NK-92 treated with Interleukin-12 subunit alpha and Interleukin-12 subunit beta, amount 100 ng/mL, for 24 hours (cell line): ENCODE measurements around the gene ARMC9.
"Not testable (repeated sequence)": the region's sequence is repeated elsewhere in the genome, so short reads cannot be mapped to it uniquely, and the experiment has no call there.

Experiments
- DNase-seq: peaks from one replicate; lab custom pipeline; 2025; lab: John Stamatoyannopoulos, UW

The ARMC9 gene

GRCh38 chr2:231183851-231184250, 14.6 kb upstream of the ARMC9 start:
- DNase-seq = no peak

- no peak for DNase-seq
These were observed 14.1 kb upstream of the ARMC9 start for GRCh38 chr2:231184319-231184718.

DNA sequence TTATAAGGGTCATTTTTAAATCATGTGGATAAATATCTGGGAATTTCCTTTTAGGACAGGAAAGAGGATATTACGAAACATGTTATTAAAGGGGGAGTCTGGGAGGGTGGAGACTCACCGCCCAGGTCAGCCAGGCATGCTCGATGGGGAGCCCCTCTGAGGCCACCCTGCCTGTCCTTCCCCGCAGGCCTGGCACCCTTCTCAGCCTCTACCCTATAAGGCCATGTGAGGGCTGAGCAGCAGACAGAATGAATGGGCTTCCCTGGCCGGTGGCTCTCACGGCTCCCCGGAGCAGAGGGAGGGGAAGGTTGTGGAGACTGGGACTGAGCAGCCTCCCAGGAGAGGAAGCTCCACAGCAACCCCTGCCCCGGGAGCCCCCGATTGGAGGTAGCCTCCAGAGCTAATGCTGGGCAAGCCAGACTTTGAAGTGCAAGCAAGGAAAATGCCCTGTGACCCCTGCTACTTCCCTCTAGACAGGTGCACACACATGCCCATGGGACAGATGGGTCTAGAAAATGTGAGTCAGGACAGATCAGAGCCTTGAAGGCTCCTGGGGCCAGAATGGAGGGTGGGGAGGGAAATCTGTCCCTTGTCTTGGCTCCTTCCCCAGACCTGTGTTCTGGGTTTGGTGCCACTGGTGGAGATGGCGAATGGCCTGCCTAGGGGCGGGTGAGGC, 13.2 kb upstream of the ARMC9 start:
- DNase-seq = no peak

GRCh38 chr2:231185886-231186285, 12.5 kb upstream of the ARMC9 start:
- no peak for DNase-seq

DNA sequence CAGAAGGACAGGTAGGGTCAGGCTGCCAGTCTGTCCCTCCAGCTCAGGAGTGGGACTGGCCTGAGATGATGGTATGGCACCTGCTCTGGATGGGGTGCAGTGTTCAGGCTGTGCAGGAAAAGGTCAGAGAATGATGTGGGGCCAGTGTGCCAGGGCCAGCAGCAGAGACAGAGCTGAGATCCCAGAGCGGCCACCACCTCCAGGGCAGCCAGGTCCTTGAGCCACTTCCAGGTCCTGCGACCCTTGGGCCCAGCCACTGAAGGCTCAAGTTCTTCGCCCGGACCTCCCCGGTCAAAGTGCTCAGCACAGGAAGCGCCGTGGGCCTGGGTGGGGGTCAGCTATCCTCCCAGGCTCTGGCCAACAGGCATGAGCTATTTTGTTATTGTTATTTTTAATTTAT, 12.1 kb upstream of the ARMC9 start:
- no peak for DNase-seq

- DNase-seq = no peak
These were observed 10.5 kb upstream of the ARMC9 start for GRCh38 chr2:231187736-231188505.

GRCh38 chr2:231188506-231189170, 9.8 kb upstream of the ARMC9 start:
- DNase-seq = no peak

DNA sequence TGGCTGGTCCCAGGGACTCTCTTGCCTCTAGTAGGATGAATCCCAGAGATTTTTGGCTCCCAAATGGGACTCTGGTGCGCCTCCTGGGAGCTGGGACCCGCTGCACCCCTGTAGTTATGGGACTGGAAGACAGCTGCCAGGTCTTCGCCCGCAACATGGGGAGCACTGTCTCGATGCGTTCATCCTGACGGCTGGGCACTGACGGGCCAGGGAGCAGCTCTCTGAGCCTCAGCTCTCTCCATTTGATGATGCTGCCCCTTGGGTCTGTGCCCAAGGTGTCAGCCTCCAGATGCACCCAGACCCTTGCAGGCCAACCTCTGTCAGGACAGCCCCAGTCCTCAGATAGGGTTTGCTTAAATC, 9.3 kb upstream of the ARMC9 start:
- no peak for DNase-seq

GRCh38 chr2:231189571-231190495, 8.6 kb upstream of the ARMC9 start:
- DNase-seq = no peak

DNA sequence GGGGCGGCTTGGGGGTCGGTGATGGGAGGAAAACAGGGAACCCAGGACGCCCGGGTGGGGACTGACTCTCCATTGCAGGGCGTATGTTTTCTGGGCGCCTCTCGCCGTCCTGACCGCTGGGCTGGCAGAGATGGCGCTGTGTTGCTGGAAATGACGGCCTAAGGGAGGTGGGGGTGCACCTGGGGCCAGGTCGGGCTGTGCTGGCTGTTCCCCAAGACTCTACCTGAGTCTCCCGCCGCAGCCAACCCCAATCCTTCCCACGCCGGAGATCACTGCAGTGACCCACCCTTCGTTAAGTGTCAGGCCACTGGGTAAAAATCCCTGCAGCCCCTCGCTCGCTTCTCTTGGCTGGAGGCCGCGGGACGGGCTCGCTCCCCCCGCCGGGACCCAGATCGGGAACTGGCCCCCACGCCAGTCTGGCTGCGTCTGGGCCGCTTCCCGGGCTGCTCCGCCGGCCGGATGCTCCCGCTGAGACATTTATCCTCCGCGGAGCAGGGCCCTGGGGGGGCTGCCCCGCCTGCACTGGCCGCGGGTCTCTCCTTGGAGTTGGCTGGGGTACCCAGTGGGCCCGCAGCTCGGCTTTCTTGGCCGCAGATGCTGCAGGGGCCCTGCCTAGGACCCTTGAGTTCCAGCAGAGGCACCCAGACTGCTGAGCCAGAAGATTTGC, 7.8 kb upstream of the ARMC9 start:
- DNase-seq = no peak

DNA sequence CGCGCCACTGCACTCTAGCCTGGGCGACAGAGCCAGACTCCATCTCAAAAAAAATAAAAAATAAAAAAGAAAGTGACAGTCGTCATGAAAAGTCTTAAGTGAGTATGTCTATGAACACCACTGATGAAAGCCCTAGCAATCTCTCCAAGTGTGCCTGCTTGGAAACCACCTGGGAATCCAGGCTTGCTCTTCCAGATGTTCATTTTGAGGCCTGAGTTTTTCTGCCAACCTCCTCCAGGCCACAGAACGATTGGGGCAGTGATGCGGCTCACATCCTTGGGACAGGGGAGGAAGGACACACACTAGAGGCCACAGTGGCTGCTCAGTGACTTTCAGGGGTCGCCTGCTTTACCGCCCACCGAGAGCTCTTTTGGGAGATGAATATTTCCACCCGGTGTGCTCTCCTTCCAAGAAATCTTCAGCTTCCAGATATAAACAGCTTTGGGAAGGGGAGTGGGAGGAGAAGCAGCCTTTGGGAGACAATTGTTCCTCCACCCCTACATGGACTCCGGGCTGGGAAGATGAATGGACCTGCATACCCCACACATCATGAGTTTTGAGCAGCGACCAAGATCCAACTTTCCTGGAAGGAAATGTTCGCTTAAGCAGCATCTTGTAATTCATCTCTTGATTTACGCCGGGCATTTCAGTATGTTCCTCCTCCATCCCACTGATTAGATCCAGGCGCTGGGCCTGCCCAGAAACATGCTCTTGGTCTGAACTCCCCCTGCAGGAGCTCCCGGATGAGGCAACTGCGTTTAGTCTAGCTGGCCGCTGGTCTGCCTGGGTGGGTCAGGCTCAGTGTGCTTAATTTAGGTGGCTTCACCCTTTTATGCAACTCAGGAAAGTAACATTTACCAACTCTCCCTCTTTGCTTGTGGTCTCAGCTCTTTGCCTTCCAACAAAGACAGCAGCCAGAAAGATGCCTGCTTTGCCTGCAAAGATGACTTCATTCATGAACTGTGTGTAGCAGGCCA, 6.2 kb upstream of the ARMC9 start:
- DNase-seq = no peak

DNA sequence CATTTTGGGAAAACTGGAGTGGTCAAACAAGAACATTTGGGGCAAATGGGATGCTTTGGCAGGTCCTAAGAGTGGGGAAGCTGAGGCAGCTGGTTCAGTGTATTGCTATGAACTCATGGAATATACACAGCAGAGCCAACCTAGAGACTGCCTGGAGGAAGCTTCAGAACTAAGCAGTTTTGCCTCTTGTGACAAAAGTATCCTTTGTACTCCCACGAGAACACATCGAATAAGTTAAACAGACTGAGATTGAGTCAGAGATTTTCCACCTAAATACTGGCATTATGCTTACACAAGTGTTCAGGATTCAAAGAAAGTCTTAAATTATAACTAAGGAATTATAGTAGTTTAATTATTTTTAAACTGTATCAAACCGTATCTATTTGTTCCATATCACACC, 5.2 kb upstream of the ARMC9 start:
- DNase-seq = no peak

DNA sequence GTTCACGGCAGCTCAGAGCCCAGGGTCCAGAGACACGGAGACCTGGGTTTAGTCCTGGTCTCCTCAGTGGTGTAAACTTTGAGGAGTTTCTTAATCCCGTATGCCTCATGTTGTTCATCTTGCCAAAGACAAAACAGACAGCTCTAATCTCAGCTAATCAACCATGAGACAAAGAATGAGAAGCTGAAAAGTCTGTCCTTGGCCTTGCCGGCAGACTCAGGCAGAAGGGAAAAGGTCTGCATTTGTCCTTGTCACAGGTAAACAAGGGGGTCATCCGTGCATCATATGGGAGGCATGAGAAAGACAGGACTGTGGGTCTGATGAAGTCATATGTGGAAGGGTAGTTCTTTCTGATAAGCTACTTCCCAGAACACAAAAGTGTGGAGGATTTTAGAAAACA, 1.8 kb upstream of the ARMC9 start:
- DNase-seq = no peak

- DNase-seq = not testable (repeated sequence)
These were observed 1.2 kb upstream of the ARMC9 start for GRCh38 chr2:231197196-231197595.

- no peak for DNase-seq
These were observed 633 bp upstream of the ARMC9 start for GRCh38 chr2:231197706-231198290.

- DNase-seq = no peak
These were observed 788 bp downstream of the ARMC9 start for GRCh38 chr2:231199219-231199618.

DNA sequence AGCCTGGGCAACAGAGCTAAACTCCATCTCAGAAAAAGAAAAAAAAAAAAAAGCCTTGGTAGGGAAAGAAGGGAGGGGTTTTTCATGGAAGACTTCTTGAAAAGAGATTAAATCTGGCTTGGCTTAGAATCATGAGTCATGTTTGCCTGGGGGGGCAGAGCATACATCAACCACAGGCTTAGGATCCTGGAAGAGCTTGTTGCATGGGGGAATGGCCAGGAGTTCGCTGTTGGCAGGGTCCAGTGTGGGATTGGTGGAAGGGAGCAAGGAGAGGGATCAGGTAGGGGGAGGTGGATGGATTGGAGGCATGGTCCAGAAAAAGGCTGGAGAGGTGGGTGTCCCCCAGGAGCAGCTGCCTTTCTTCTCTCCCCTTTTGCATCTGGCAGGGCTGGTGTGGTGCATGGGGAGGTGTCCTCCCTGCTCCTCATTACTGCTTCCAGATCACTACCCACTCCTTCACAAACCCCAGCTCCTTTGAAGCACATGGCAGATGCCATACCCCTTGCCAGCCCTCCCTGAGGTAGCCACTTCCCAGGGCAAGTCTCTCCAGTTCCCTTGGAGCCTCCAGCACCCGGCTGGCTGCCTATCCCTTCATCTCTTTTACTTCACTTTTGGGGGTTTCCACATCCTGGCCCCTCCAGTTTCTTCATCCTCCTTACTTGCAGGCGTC, 2.5 kb downstream of the ARMC9 start:
- DNase-seq = no peak

- no peak for DNase-seq
These were observed 3.0 kb downstream of the ARMC9 start for GRCh38 chr2:231201475-231201814.

DNA sequence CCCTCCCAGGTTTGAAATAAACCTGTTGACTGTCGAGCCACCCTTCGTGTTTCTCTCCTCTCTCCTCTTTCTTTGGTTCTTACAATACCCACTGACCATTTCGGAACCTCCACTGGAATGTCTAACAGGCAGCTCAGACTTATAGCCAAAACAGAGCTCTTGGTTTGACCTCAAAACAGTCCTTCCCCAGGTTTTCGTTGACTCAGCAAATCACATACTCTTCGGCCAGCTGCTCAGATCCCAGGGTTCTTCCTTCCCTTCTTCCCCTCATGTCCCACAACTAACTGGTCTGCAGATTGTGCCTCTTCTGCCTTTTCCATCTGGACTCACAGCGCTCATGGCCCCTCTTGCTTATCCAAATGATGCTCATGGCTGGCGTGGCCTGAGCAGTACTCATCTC, 4.7 kb downstream of the ARMC9 start:
- DNase-seq = no peak

DNA sequence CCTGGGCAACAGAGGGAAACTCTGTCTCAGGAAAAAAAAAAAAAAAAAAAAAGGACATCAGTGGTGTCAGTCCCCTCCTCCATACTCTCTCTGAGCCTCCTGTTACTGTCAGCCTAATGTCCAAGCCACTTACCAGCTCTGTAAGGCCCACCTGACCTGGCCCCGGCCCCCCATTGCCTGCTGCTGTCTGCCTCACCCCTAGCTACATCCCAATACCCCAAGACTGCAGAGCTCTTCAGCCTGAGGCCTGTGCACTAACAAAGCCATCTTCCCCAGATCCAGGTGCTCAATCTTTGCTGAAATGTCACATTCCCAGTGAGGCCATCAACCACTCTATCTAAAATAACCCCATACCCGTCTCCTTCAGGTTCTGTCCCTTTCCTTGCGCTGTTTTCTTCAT, 5.7 kb downstream of the ARMC9 start:
- no peak for DNase-seq
